HG02870 (cell line): ENCODE data around the gene TMLHE.
"Not testable (repeated sequence)": the region's sequence is repeated elsewhere in the genome, so short reads cannot be mapped to it uniquely, and the experiment has no call there.

ENCODE experiments used
- ATAC-seq: cut with Tn5 transposase; IDR thresholded peaks from one replicate; pipeline ENCODE4 v1.9.1; 2021; ENCODE audit warnings: mild to moderate bottlenecking, moderate library complexity; ENCODE audit not compliant: unreplicated experiment

TMLHE gene

DNA sequence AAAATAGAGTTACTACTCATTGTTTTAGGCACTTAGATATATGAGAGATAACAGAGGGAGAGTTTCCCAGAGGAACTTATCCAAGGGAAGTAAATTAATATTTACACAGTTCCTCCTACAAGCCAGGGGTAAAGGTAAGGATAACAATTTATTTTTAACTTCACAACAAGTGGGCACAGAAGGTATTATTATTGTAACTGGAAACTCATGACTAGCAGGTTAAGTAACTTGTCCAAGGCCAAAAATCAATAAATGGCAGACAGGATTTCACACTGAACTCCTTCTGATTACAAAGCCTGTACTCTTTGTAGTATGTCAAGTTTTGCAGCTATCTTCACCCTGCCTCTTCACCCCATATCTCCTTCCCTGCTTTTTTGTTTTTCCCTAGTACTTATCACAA lies 107.5 kb downstream of the TMLHE start:
- ATAC-seq, result no peak

GRCh38 chrX:155495134-155495533 lies 117.6 kb downstream of the TMLHE start:
- not testable (repeated sequence) for ATAC-seq

GRCh38 chrX:155491421-155491820 lies 121.3 kb downstream of the TMLHE start:
- not testable (repeated sequence) for ATAC-seq

GRCh38 chrX:155477136-155477535 lies 135.6 kb downstream of the TMLHE start:
- ATAC-seq, result not testable (repeated sequence)

DNA sequence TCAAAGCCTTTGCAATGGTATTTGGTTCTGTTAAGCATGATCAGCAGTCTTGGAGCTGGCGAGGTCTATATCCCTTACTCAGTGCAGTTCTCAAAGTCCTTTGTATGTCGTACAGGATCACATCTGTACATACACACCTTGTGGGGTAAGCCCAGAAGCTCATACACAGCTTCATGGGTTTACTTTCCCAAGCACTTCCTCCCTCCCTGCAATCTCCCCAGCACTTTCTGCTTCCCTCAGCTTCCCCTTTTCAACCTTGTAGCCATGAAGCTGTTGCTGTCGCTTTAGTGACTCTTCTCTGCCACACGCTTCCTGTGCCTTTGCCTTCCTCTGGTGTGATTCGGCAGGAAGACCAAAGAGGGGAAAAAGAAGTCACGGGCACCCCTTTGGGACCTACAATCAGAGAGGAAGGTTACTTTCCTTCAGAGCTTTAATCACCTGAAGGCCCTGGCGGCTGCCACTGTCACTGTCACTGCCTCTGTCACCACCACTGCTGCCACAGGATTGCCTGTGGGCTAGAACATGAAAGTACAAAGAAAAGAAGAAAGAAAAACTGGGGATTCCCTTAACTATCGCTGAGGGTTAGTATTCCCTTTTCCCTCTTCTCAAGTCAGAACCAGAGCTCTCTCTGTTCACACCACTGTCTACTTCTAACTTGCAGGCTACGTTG lies 146.3 kb downstream of the TMLHE start:
- ATAC-seq, result peak; percentile 54

- not testable (repeated sequence) for ATAC-seq
Measured at GRCh38 chrX:155460501-155460900, 152.3 kb downstream of the TMLHE start.

GRCh38 chrX:155458471-155458870 lies 154.3 kb downstream of the TMLHE start, which contains the start of gene F8A3:
F8A3 (minus strand) TSS chrX:155458620; CDS start chrX:155458600, 20 bp downstream.
- peak; percentile 65 for ATAC-seq

GRCh38 chrX:155457761-155458447 lies 154.8 kb downstream of the TMLHE start:
- peak; percentile 42 for ATAC-seq

- ATAC-seq, result no peak
Measured at GRCh38 chrX:155441097-155441496, 171.7 kb downstream of the TMLHE start.
